HG03103 (cell line): ENCODE measurements around the gene LAIR2.
"Not testable (repeated sequence)": the region's sequence is repeated elsewhere in the genome, so short reads cannot be mapped to it uniquely, and the experiment has no call there.

Source experiments
- ATAC-seq: cut with Tn5 transposase; IDR thresholded peaks from one replicate; pipeline ENCODE4 v1.9.1; 2021; ENCODE audit warnings: low read depth; ENCODE audit not compliant: unreplicated experiment

LAIR2 gene

GRCh38 chr19:54464044-54464629 lies 38.5 kb upstream of the LAIR2 start:
- peak; percentile 34 for ATAC-seq

- peak; percentile 31 for ATAC-seq
These were observed 37.8 kb upstream of the LAIR2 start for GRCh38 chr19:54464630-54465425.

GRCh38 chr19:54465426-54466109 lies 37.1 kb upstream of the LAIR2 start:
- no peak for ATAC-seq

- ATAC-seq: not testable (repeated sequence)
These were observed 36.5 kb upstream of the LAIR2 start for GRCh38 chr19:54466110-54466480.

- ATAC-seq: no peak
These were observed 33.1 kb upstream of the LAIR2 start for GRCh38 chr19:54469496-54469934.

GRCh38 chr19:54470276-54470887 lies 32.2 kb upstream of the LAIR2 start:
- no peak for ATAC-seq

- ATAC-seq: no peak
These were observed 31.4 kb upstream of the LAIR2 start for GRCh38 chr19:54470991-54471782.

- ATAC-seq: no peak
These were observed 29.4 kb upstream of the LAIR2 start, which contains the start of gene CDC42EP5 for GRCh38 chr19:54473071-54473891. CDC42EP5 (minus strand) TSS chr19:54473296; CDS start chr19:54465547, 7,749 bp downstream.

GRCh38 chr19:54473892-54474372 lies 28.7 kb upstream of the LAIR2 start:
- ATAC-seq: no peak

GRCh38 chr19:54475706-54476105 lies 26.9 kb upstream of the LAIR2 start:
- no peak for ATAC-seq

GRCh38 chr19:54477650-54478049 lies 25.0 kb upstream of the LAIR2 start:
- ATAC-seq: no peak

GRCh38 chr19:54478677-54479266 lies 23.9 kb upstream of the LAIR2 start:
- ATAC-seq: no peak

- ATAC-seq: no peak
These were observed 22.6 kb upstream of the LAIR2 start for GRCh38 chr19:54480051-54480450.

- ATAC-seq: no peak
These were observed 21.2 kb upstream of the LAIR2 start for GRCh38 chr19:54481326-54481930.

- no peak for ATAC-seq
These were observed 19.7 kb upstream of the LAIR2 start for GRCh38 chr19:54482889-54483288.

GRCh38 chr19:54484451-54484850 lies 18.2 kb upstream of the LAIR2 start:
- ATAC-seq: no peak

- ATAC-seq: no peak
These were observed 16.8 kb upstream of the LAIR2 start for GRCh38 chr19:54485851-54486250.

- ATAC-seq: no peak
These were observed 13.3 kb upstream of the LAIR2 start for GRCh38 chr19:54489341-54489740.

- no peak for ATAC-seq
These were observed 12.9 kb upstream of the LAIR2 start for GRCh38 chr19:54489766-54490165.
